ENCODE measurements around the gene RNF11.
A peak's percentile ranks its signal among the peaks of the same experiment; 100 is the strongest.
"Not testable (repeated sequence)": the region's sequence is repeated elsewhere in the genome, so short reads cannot be mapped to it uniquely, and the experiment has no call there.

RNF11 gene

DNA sequence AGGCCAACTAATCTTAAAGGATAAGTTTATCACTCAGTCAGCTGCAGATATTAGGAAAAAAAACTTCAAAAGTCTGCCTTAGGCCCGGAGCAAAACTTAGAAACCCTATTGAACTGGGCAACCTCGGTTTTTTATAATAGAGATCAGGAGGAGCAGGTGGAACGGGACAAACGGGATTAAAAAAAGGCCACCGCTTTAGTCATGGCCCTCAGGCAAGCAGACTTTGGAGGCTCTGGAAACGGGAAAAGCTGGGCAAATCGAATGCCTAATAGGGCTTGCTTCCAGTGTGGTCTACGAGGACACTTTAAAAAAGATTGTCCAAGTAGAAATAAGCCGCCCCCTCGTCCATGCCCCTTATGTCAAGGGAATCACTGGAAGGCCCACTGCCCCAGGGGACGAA, 7.6 kb upstream of the RNF11 start:
- not testable (repeated sequence) for DNase-seq

DNA sequence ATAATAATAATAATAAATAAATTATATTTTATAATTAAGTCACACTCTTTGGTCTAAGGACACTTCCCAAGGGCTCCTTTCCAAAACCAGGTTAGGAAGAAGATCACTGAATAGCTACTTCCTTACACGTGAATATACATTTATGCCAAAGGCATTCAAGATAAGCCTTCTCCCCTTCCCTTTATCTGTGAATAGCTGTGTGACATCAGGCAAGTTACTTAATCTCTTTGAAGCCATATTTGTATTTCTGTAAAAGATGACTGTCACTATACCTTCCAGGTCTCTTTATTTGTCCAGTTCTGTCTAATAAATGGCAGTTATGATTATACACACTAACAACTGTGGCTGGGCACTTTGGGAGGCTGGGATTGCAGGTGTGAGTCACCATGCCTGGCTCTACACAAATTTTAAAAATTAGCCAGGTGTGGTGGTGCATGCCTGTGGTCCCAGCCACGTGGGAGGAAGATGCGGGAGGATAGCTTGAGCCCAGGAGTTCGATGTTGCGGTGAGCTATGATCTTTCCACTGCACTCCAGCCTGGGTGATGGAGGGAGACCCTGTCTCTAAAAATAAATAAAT, 5.5 kb upstream of the RNF11 start:
- DNase-seq, result no peak

DNA sequence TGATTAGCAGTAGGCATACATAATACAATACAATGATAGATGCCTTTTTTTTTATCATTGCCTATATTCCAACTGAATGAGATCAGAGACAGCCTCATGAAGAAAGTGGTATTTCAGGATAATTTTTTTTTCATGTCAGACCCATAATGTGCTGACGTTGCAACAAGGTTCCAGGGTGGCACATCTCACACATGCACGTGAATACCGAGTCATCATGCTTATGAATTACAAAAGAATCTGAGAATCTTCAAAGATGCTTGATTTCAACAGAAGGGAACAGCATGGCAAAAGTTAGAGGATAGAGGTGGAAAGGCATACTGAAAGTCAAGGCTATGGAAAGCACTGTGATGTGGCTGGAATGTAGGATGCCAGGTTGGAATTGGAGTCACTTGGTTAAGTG, 5.0 kb upstream of the RNF11 start:
- DNase-seq, result no peak

DNA sequence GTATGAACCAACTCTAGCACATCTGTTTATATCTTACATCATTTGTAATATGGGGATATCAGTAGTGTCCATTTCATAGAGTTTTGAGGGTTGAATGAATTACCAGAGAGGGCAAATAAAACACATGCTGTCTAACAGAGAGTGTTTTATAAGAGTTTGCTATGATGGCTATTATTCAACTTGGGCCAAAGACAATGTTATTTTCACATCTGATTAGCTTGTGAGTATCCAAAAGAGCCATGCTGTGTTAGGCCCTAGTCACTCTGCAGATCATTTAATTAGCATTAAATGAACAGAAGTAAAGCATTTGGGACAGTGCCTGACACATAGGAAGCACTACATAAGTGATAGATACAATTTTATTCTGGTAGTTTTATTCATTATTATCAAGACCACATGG, 4.2 kb upstream of the RNF11 start:
- no peak for DNase-seq

DNA sequence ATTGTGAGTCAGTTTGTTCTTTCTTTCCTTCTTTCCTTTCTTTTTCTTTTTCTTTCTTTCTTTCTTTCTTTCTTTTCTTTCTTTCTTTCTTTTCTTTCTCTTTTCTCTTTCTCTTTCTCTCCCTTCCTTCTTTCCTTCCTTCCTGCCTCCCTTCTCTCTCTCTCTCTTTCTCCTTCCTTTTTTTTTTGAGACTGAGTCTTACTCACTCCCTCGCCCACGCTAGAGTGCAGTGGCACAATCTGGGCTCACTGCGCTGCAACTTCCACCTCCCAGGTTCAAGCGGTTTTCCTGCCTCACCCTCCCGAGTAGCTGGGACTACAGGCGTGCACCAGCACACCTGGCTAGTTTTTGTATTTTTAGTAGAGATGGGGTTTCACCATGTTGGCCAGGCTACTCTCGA, 1.8 kb upstream of the RNF11 start:
- DNase-seq, result not testable (repeated sequence)

DNA sequence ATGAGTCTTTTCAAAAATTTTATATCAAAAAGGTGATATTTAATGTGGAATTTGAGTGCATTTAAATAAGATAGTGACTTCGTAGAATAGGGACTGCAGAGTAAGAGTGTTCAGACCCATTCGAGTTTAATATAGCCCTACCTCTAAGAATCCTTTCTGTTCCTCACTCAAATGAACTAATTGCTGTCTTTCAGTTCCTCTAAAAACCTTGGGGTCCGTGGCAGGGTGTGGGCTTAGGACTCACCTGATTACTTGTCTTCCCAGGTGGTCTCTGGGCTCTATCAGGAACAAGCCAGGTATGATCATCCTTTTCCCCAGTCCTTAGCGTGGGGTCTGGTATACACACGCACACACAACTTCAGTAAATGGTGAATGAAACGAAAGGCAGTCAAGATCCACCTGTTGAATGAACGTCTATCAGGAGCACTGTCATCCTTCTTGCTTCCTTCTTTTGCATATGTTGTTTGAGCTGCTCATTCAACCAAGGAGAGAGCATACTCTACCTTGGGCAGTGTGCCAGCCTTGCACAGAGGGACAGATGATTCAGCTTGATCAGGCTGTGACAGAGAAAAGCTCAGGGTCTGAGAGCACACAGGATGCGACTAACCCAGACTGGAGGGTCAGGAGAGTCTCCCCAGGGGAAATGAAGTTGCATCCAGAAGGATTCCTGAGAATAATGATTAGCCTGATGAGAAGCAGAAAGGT, 1.2 kb upstream of the RNF11 start:
- peak; percentile 27 for DNase-seq

DNA sequence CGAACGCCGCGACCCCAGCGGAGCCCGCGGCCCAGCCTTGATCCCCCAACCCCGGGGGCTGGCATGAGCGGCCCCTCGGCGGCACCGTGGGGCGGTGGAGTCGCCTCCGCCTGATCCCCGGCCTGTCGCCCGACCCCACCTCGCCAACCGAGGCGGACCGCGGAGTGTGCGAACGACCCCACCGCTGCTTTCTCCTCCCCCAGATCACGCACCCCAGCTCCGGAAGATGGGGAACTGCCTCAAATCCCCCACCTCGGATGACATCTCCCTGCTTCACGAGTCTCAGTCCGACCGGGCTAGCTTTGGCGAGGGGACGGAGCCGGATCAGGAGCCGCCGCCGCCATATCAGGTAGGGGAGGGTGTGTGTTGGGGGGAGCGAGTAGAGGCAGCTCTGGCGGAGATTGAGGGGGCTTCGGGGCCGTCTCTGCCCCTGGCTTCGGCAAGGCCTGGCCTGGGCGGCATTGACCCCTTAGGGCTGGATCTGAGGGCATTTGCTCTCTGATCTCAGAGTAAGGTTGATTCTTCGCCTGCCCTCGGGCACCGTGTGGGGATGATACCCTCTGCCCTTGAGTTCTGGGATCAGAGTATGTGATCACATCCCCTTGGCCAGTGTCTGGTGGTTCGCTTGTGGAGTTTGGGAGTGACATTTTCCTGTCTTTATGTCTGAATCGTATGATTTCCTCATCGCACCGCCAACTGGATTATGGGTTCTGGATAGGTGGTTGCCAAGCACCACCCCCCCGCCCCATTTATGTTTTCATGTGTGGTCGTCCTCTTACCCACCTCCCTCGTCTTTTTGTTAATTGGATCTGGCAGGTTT, 668 bp downstream of the RNF11 start:
- peak; percentile 28 for DNase-seq

DNA sequence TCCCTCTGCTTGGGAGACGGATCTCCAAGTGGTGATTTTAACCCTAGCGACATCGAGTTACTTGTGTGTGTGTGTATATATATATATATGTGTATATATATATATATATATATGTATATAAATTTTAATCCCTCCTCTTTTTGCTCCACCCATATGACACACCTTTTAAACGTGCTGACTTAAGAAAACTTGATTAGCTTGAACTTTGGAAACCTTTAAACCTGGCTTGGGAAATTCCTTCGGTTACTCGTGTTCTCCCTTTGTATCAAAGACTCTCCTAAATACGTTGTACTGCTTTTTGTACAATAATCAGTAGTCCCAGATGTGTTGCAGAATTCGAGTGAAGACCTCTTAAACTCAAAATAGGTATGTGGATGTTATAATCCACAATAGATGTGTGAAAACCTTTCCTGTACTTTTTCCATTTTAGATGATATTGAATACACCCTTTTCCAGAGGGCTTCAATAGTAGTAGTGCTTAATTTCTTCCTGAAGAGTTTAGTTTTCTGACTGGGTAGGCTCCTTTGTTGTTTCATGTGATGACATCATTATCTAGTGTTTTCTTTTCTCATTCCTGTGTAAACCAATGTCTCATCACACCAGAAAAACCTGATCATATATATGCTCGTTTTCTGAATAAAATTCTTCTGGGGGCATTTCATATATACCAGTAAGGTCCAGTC, 1.4 kb downstream of the RNF11 start:
- DNase-seq, result no peak

DNA sequence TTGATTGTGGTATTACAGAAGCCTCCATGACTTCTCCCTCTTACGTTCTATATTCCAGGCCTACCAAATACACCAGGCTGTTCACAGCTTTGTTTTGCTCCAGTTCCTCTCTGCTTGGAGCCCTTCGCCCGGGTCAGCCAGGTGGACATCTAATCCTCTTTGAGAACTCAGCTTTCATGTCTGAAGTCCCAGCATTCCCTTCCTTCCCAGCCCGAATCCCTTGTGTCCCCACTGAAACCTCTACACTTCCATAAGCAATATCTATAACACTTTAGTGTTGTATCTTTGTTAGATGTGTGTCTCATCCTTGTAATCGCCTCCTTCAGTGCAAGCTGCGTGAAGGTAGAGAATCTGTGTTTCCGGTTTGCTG, 1.9 kb downstream of the RNF11 start:
- no peak for DNase-seq

DNA sequence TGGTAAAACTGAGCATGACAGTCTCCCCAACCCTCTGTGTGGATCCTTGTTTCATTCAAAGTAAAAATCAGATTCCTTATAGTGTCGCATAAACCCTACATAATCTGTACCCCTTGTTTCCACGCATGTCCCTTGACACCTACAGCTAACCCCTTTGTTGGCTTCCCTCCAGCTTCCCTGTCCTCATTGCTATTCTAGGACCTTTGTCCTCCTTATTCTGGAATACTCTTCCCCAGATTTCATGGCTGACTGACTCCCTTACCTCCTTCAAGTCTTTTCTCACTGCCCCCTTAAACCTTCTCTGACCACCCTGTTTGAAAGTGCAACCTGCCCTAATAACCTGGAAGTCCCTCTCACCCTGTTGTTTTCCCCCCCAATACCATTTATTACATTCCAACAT, 4.0 kb downstream of the RNF11 start:
- no peak for DNase-seq

DNA sequence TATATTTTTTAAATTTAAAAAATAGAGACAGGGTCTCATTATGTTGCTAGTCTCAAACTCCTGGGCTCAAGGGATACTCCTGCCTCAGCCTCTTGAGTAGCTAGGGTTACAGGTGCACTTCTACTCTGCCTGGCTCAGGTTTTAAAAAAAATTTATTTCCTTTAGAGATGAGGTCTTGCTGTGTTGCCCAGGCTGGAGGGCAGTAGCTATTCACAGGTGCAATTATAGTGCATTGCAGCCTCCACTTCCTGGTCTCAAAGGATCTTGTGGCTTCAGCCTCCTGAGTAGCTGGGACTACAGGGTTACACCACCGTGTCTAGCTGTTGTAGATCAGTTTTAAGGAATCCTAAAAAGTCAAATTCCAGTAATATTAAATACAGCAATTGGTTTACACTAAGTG, 5.0 kb downstream of the RNF11 start:
- no peak for DNase-seq

DNA sequence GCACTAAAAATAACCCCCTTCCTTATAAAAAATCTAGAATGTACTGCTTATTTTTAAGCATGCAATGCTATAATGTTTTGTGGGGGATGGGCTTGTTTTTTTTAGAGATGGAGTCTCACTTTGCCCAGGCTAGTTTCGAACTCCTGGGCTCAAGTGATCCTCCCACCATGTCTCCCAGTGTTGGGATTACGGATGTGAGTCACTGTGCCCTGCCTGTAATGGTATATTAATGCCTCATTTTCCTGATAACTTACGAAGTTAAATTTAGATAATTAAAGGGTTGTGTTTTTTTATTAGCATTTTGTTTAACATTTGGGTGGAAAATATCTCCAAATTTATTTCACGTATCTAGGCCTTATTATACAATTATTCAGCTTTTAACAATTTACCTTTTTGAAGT, 6.5 kb downstream of the RNF11 start:
- no peak for DNase-seq

DNA sequence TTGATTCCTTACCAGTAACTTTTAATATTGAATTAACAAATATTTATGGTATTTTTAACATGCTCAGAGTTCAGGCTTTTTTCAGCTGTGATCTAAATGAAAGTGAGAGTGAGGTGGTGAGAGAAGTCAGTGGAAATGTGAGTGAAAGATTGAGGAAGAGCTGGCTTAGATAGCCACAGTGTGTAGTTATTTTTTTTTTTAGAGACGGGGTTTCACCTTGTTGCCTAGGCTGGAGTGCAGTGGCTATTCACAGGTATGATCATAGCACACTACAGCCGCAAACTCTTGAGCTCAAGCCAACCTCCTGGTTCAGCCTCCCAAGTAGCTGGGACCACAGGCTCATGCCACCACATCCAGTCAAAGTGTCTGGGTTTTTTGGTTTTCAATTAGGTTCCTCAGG, 10.9 kb downstream of the RNF11 start:
- DNase-seq, result no peak

DNA sequence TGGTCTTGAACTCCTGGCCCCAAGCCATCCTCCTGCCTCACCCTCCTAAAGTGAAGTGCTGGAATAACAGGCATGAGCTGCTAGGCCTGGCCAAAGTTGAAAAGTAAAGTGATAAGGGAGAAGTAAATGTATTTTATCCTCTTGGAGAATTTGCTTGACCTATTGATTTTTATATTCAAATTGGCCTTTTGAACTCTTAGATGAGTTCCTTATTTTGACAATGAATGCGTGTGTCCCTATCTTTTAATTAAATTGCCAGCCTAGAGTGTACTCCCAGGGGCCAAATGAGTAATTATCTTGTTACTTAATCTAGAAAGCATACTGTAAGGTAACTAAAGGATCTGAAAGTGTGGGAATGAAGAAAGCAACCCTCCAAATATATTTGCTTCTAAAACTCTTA, 11.4 kb downstream of the RNF11 start:
- no peak for DNase-seq

DNA sequence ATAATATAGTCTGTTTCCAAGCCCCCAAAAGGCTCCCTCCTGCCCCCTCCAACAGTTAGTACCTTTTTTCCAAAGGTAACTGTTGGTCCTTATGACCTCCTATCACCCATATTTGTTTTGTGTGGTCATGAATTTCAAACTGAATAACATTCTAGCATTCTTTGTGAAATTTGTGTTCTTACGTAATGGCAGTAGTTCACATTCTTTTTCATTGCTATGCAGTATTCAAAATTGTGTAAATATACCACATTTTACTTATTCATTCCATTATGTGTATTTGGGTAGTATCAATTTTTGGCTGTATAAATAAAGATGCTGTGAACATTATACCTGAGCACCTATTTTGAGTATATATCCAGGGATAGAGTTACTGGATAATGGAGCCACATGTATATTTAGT, 13.4 kb downstream of the RNF11 start:
- no peak for DNase-seq

DNA sequence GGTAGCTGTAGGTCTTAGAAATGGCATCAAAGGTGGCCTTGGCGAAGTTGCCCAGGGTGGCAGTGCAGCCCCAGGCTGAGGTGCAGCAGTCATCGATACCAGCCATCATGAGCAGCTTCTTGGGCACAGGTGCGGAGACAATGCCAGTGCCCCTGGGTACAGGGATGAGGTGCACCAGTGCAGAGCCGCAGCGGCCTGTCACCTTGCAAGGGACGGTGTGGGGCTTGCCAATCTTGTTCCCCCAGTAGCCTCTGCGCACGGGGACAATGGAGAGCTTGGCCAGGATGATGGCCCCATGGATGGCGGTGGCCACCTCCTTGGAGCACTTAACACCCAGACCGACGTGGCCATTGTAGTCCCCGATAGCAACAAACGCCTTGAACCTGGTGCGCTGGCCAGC, 14.7 kb downstream of the RNF11 start:
- DNase-seq, result not testable (repeated sequence)

DNA sequence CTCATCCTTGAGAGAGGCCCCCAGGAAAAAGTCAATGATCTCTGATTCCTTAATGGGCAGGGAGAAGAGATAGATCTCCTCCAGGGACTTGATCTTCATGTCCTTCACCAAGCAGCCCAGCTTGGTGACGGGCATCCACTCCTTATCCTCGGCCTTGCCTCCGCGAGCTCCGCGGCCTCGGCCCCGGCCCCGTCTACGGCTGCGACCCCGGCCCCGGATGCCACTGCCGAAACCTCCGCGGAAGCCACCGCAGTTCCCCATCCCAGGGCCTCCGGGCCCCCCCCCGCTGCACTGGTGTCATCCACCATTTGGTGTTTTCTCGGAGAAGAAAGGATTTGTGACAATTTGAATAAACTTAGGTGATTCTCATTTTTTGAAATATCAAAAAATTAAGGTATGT, 15.1 kb downstream of the RNF11 start:
- DNase-seq, result not testable (repeated sequence)

DNA sequence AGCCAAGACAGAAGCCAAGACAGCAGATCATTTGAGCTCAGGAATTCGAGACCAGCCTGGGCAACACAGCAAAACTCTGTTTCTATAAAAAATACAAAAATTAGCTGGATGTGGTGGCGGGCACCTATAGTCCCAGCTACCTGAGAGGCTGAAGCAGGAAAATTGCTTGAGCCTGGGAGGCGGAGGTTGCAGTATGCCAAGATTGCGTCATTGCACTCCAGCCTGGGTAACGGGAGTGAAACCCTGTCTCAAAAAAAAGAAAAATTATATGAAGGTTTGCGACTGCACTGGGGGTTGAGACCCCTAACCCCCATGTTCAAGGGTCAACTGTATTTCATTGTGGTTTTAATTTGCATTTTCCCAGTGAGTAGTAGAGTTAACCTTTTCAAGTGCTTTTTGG, 16.3 kb downstream of the RNF11 start:
- no peak for DNase-seq

DNA sequence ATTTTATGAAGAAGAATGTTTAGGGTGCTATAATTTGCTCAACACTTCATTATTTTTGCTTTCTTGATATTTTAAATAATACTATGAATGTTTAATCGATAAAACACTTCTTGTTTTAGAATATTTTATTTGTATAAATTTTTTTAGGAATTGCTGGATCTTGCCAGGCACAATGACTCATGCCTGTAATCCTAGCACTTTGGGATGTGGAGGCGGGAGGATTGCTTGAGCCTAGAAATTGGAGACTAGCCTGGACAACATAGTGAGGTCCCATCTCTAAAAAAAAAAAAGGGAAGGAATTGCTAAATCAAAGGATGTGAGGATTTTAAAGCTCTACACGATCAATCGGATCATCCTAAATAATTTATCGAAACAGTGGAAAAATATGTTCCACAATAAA, 17.6 kb downstream of the RNF11 start:
- DNase-seq, result no peak

DNA sequence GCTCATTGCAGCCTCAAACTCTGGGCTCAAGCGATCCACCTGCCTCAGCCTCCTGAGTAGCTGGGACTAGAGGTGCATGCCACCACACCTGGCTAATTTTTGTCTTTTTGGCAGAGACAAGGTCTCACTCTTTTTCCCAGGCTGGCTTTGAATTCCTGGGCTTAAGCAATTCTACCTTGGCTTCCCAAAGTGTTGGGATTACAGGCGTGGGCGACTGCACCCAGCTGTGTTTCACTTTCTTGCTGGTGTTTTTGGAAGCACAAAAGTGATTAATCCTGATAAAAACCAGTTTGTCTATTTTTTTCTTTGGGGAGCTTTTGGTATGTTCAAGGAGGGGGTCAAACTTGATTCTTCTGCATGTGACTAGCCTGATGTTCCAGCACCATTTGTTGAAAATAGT, 19.3 kb downstream of the RNF11 start:
- no peak for DNase-seq

DNA sequence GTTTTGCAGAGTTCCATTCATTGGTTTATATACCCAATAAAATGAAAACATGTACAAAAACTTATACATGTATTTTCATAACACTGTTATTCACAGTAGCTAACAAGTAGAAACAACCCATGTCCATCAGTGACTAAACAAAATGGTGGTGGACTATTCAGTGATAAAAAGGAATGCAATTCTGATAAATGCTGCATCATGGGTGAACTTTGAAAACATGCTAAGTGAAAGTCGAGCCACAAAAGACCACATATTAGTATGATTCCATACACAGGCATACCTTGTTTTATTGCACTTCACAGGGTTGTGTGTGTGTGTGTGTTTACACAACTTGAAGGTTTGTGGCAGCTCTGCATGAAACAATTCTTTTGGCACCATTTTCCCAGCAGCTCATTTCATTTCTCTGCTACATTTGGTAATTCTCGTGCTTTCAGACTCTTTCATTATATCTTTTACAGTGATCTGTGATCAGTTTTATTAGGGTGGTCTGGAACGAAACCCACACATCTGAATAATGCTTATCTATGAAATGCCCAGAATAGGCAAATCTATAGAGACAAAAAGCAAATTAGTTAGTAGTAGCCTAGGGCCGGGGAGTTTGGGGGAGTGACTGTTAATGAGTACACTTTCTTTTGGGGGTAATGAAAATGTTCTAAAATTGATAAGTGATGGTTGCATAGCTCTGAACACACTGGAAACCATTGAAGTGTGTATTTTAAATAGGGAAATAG, 27.2 kb downstream of the RNF11 start:
- no peak for DNase-seq

DNA sequence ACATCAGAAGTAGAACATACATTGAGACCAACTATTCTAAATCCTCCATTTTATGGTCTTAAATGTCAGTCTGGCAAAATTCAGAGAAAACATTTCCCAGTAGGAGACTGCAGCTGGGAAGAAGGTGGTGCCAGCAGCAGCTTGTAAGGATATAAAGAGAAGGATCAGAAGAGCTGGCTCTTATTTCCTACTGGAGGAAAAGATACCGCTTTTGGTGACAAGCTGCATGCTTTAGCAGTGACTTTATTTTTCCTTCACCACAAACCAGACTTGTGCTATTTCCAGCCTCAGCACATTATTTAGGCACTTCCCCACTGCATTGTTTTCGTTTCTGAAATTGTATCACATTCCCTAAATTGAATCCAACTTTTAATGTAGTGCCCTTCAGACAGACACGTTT, 28.4 kb downstream of the RNF11 start:
- DNase-seq, result no peak

DNA sequence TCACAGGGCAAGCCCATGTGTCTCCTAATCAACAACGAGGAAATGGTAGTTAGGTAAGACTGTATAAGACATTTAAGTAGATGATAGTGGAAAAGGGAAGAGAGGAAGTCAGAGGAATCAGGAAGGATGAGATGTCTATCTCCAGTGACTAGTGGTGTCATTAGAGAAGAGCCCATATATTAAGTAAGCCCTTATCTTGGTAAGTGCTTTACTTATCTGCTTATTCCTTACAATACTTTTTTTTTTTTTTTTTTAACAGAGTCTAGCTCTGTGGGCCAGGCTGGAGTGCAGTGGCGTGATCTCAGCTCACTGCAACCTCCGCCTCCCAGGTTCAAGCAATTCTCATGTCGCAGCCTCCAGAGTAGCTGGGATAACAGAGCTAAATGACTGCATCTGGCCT, 29.5 kb downstream of the RNF11 start:
- DNase-seq, result no peak
